Neural cell (in vitro differentiated cells): Measurements from ENCODE around the gene OLFM3.

ENCODE experiments used
- EZH2 ChIP-seq: fragments of 200-600, 300-800 bp; shearing (Covaris generic), sonication (generic); IDR thresholded peaks from 2 replicates; pipeline ENCODE4 v1.6.1; 2014; ENCODE audit warnings: antibody characterized with exemption, low read length, borderline replicate concordance, mild to moderate bottlenecking; ENCODE audit not compliant: insufficient read depth, poor library complexity, severe bottlenecking
- SMC3 ChIP-seq: fragments of 450-650 bp; conservative IDR thresholded peaks from 2 replicates; pipeline ENCODE4 v1.6.1; 2014; ENCODE audit warnings: antibody characterized with exemption, mild to moderate bottlenecking, moderate library complexity; ENCODE audit not compliant: poor library complexity
- TAF1 ChIP-seq: IDR thresholded peaks from 2 replicates; pipeline ENCODE4 v1.6.1; 2012; ENCODE audit warnings: low read depth
- TF ChIP-seq, protein P1 (sequence below): fragments of 450-650 bp; IDR thresholded peaks from 2 replicates; pipeline ENCODE4 v1.5.1; 2014; ENCODE audit warnings: antibody characterized with exemption, mild to moderate bottlenecking, moderate library complexity; ENCODE audit not compliant: poor library complexity, severe bottlenecking

DNA sequence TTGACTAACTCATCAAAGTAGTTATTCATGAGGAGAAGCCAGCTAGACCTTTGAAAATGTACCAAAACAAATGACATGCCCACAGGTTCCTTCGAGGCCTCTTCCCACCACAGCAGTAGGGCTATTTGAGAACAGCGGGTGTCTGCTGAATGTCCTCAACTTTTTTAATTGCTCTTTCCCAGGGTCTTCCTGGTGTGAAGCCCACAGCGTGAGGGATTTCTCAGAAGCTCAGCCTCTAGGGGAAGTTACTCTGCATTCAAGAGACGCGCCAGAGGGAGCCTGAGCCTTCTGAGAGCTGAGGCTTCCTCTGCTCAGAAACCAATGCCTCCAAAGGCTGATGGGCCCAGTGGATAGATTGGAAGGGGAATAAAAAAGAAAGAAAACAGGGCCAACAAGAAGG, 153.6 kb downstream of the OLFM3 start:
- no peak for TF ChIP-seq EZH2
- TF ChIP-seq, protein P1, sequence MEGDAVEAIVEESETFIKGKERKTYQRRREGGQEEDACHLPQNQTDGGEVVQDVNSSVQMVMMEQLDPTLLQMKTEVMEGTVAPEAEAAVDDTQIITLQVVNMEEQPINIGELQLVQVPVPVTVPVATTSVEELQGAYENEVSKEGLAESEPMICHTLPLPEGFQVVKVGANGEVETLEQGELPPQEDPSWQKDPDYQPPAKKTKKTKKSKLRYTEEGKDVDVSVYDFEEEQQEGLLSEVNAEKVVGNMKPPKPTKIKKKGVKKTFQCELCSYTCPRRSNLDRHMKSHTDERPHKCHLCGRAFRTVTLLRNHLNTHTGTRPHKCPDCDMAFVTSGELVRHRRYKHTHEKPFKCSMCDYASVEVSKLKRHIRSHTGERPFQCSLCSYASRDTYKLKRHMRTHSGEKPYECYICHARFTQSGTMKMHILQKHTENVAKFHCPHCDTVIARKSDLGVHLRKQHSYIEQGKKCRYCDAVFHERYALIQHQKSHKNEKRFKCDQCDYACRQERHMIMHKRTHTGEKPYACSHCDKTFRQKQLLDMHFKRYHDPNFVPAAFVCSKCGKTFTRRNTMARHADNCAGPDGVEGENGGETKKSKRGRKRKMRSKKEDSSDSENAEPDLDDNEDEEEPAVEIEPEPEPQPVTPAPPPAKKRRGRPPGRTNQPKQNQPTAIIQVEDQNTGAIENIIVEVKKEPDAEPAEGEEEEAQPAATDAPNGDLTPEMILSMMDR = no peak
- TF ChIP-seq SMC3 = no peak
- no peak for TF ChIP-seq TAF1
